Neuronal stem cell (in vitro differentiated cells): ENCODE measurements around the gene CSNK1E.
A peak's percentile ranks its signal among the peaks of the same experiment; 100 is the strongest.

Experiments used
- DNase-seq: peaks from one replicate; pipeline ENCODE4 v3.0.0-alpha.2; 2013; ENCODE audit warnings: low spot score
- H2AFZ ChIP-seq: one replicate; pipeline ENCODE4 v1.6.1; 2013; ENCODE audit warnings: mild to moderate bottlenecking, low read length, inconsistent platforms
- H2AK5ac ChIP-seq: 2 replicates; pipeline ENCODE4 v1.6.1; 2013; ENCODE audit warnings: low read depth, mild to moderate bottlenecking, inconsistent platforms, low read length, moderate library complexity, mixed read lengths
- H2BK120ac ChIP-seq: 2 replicates; pipeline ENCODE4 v1.6.1; 2013; ENCODE audit warnings: low read depth, mild to moderate bottlenecking, inconsistent platforms, low read length, moderate library complexity, mixed read lengths
- H2BK12ac ChIP-seq: one replicate; pipeline ENCODE4 v1.6.1; 2013; ENCODE audit warnings: low read length, inconsistent platforms
- H2BK15ac ChIP-seq: 2 replicates; pipeline ENCODE4 v1.6.1; 2013; ENCODE audit warnings: mild to moderate bottlenecking, low read length, inconsistent platforms, mixed read lengths
- H2BK5ac ChIP-seq: one replicate; pipeline ENCODE4 v1.6.1; 2013; ENCODE audit warnings: inconsistent platforms, mild to moderate bottlenecking, low read length, moderate library complexity
- H3K14ac ChIP-seq: one replicate; pipeline ENCODE4 v1.6.1; 2013; ENCODE audit warnings: low read length, inconsistent platforms
- H3K18ac ChIP-seq: 2 replicates; pipeline ENCODE4 v1.6.1; 2013; ENCODE audit warnings: low read length, inconsistent platforms
- H3K23ac ChIP-seq: 2 replicates; pipeline ENCODE4 v1.6.1; 2013; ENCODE audit warnings: low read depth, mild to moderate bottlenecking, mixed read lengths, low read length, inconsistent platforms; ENCODE audit not compliant: poor library complexity
- H3K27ac ChIP-seq: replicated peaks from 3 replicates; pipeline ENCODE4 v1.5.1; 2013; ENCODE audit warnings: low read length, inconsistent platforms
- H3K27me3 ChIP-seq, 3 experiments: 2 replicates each; pipeline ENCODE4 v1.6.1; 2013; ENCODE audit warnings: low read length in 3 of 3, mild to moderate bottlenecking in 2 of 3, inconsistent platforms in 1 of 3, low read depth in 1 of 3, mixed read lengths in 1 of 3, moderate library complexity in 1 of 3; ENCODE audit not compliant: control insufficient read depth in 3 of 3, insufficient read depth in 3 of 3
- H3K36me3 ChIP-seq, 2 donors: replicated peaks in 1 of 2; 2 replicates each; pipeline ENCODE4 v1.6.1; 2013; ENCODE audit warnings: low read length in 2 of 2; ENCODE audit not compliant: control insufficient read depth in 2 of 2, insufficient read depth in 2 of 2
- H3K4ac ChIP-seq: 2 replicates; pipeline ENCODE4 v1.6.1; 2013; ENCODE audit warnings: inconsistent platforms, mild to moderate bottlenecking, low read length, moderate library complexity
- H3K4me1 ChIP-seq, 2 donors: 1 replicate in 1 of 2; 2 replicates in 1 of 2; pipeline ENCODE4 v1.6.1; 2013; ENCODE audit warnings: low read length in 2 of 2, low read depth in 1 of 2; ENCODE audit not compliant: control insufficient read depth in 2 of 2, insufficient read depth in 1 of 2
- H3K4me2 ChIP-seq: one replicate; pipeline ENCODE4 v1.6.1; 2013; ENCODE audit warnings: mild to moderate bottlenecking, low read length, inconsistent platforms; ENCODE audit not compliant: insufficient read depth, poor library complexity, severe bottlenecking
- H3K4me3 ChIP-seq, 2 donors: 2 replicates each; pipeline ENCODE4 v1.5.1; 2013; ENCODE audit warnings: low read length in 2 of 2, mild to moderate bottlenecking in 2 of 2, inconsistent platforms in 1 of 2, moderate library complexity in 1 of 2
- H3K79me1 ChIP-seq: one replicate; pipeline ENCODE4 v1.6.1; 2013; ENCODE audit warnings: low read depth, mild to moderate bottlenecking, inconsistent platforms, low read length, moderate library complexity
- H3K9ac ChIP-seq: one replicate; pipeline ENCODE4 v1.6.1; 2013; ENCODE audit warnings: mild to moderate bottlenecking, low read depth, low read length, inconsistent platforms; ENCODE audit not compliant: poor library complexity
- H3K9me3 ChIP-seq, 2 donors: replicated peaks in 1 of 2; 2 replicates each; pipeline versions ENCODE3 to v1.6.1; 2013; ENCODE audit warnings: low read length in 2 of 2, mild to moderate bottlenecking in 2 of 2, inconsistent platforms in 1 of 2, low read depth in 1 of 2, mixed read lengths in 1 of 2, moderate library complexity in 1 of 2; ENCODE audit not compliant: control insufficient read depth in 2 of 2, insufficient read depth in 1 of 2
- H4K8ac ChIP-seq: one replicate; pipeline ENCODE4 v1.6.1; 2013; ENCODE audit warnings: low read depth, mild to moderate bottlenecking, inconsistent platforms, low read length, moderate library complexity
- H4K91ac ChIP-seq: one replicate; pipeline ENCODE4 v1.6.1; 2013; ENCODE audit warnings: low read length, low read depth, mild to moderate bottlenecking, inconsistent platforms; ENCODE audit not compliant: poor library complexity
- WGBS, 2 donors: extraction: QIAGEN DNeasy Blood & Tissue Kit; methylation state at CpG; one replicate each; pipeline ENCODE4 v1.1.7; 2013; ENCODE audit warnings: missing lambda C conversion rate in 2 of 2, mixed read lengths in 1 of 2; ENCODE audit not compliant: insufficient read length in 2 of 2, insufficient replicate concordance in 1 of 2; ENCODE audit errors: extremely low coverage in 2 of 2; 5-methylcytosine and 5-hydroxymethylcytosine counted together

The CSNK1E gene

GRCh38 chr22:38353142-38353629, 36.0 kb upstream of the CSNK1E start:
- no peak overlapping the region for H3K4me3 ChIP-seq
- H3K9me3 ChIP-seq = no peaks in the 10 kb centered on the region
- H3K36me3 ChIP-seq = peaks cover 3 to 19% of the 10 kb centered on the region in 2 donors
- no peak overlapping the region for H2BK120ac ChIP-seq
- peak overlapping the region; percentile 44 for H3K23ac ChIP-seq
- H2BK15ac ChIP-seq = no peak overlapping the region
- no peaks in the 10 kb centered on the region for H3K4me1 ChIP-seq
- H2AK5ac ChIP-seq = no peak overlapping the region
- no peak overlapping the region for H3K18ac ChIP-seq
- no peak overlapping the region for H3K9ac ChIP-seq
- H2AFZ ChIP-seq = no peak overlapping the region
- H3K27ac ChIP-seq = no peak overlapping the region
- no CpG with 5 or more reads among the region's 33 CpGs for WGBS, 2 donors
- no peak overlapping the region for H2BK5ac ChIP-seq
- no peak overlapping the region for H4K91ac ChIP-seq
- DNase-seq = peak; percentile 46
- H3K4ac ChIP-seq = no peak overlapping the region
- H3K4me2 ChIP-seq = no peak overlapping the region
- H2BK12ac ChIP-seq = no peak overlapping the region
- no peak overlapping the region for H3K14ac ChIP-seq
- no peak overlapping the region for H4K8ac ChIP-seq
- H3K27me3 ChIP-seq = no peaks in the 10 kb centered on the region
- H3K79me1 ChIP-seq = no peaks in the 10 kb centered on the region

- H3K4me2 ChIP-seq = no peak overlapping the region
- H4K8ac ChIP-seq = no peak overlapping the region
- H2BK12ac ChIP-seq = no peak overlapping the region
- WGBS, 2 donors = no CpG with 5 or more reads among the region's 4 CpGs
- no peak overlapping the region for H2AK5ac ChIP-seq
- H2AFZ ChIP-seq = no peak overlapping the region
- no peaks in the 10 kb centered on the region for H3K27me3 ChIP-seq
- H3K4me3 ChIP-seq = peak overlapping the region in 1 of 2 donors; percentile 31
- H3K9ac ChIP-seq = no peak overlapping the region
- H2BK120ac ChIP-seq = no peak overlapping the region
- no peak overlapping the region for H2BK15ac ChIP-seq
- H3K23ac ChIP-seq = no peak overlapping the region
- H3K79me1 ChIP-seq = no peaks in the 10 kb centered on the region
- H3K18ac ChIP-seq = no peak overlapping the region
- H3K27ac ChIP-seq = no peak overlapping the region
- H3K4me1 ChIP-seq = peaks cover 0 to under 1% of the 10 kb centered on the region in 2 donors
- no peaks in the 10 kb centered on the region for H3K9me3 ChIP-seq
- H2BK5ac ChIP-seq = no peak overlapping the region
- H3K36me3 ChIP-seq = peaks cover 3 to 15% of the 10 kb centered on the region in 2 donors
- H3K4ac ChIP-seq = no peak overlapping the region
- no peak for DNase-seq
- H4K91ac ChIP-seq = no peak overlapping the region
- no peak overlapping the region for H3K14ac ChIP-seq
Observed at GRCh38 chr22:38352436-38352835, 35.2 kb upstream of the CSNK1E start.

GRCh38 chr22:38350444-38351359, 33.5 kb upstream of the CSNK1E start:
- no peaks in the 10 kb centered on the region for H3K27me3 ChIP-seq
- no peak overlapping the region for H3K4me3 ChIP-seq
- H3K18ac ChIP-seq = peak overlapping the region; percentile 16
- no peak overlapping the region for H2BK15ac ChIP-seq
- no peak overlapping the region for H2AK5ac ChIP-seq
- H3K4me1 ChIP-seq = peaks cover 0 to 4% of the 10 kb centered on the region in 2 donors
- H2BK120ac ChIP-seq = no peak overlapping the region
- 100% methylated on average over 1 of the region's 9 CpGs; no CpG with 5 or more reads in 1 of the 2 donors for WGBS, 2 donors
- peak overlapping the region; percentile 83 for H3K23ac ChIP-seq
- no peak overlapping the region for H2BK12ac ChIP-seq
- no peaks in the 10 kb centered on the region for H3K9me3 ChIP-seq
- no peak overlapping the region for H3K9ac ChIP-seq
- no peak overlapping the region for H3K4ac ChIP-seq
- H3K36me3 ChIP-seq = peaks cover 3 to 13% of the 10 kb centered on the region in 2 donors
- H3K79me1 ChIP-seq = no peaks in the 10 kb centered on the region
- H4K8ac ChIP-seq = no peak overlapping the region
- H3K14ac ChIP-seq = no peak overlapping the region
- H2BK5ac ChIP-seq = no peak overlapping the region
- no peak overlapping the region for H3K27ac ChIP-seq
- no peak overlapping the region for H2AFZ ChIP-seq
- DNase-seq = no peak
- no peak overlapping the region for H4K91ac ChIP-seq
- no peak overlapping the region for H3K4me2 ChIP-seq

- H3K4me2 ChIP-seq = no peak overlapping the region
- no peak overlapping the region for H2BK15ac ChIP-seq
- H3K23ac ChIP-seq = peak overlapping the region; percentile 3
- H3K79me1 ChIP-seq = no peaks in the 10 kb centered on the region
- no peak overlapping the region for H2BK120ac ChIP-seq
- peaks cover 0 to 3% of the 10 kb centered on the region in 2 donors for H3K36me3 ChIP-seq
- no peaks in the 10 kb centered on the region for H3K27me3 ChIP-seq
- DNase-seq = no peak
- no peak overlapping the region for H3K9ac ChIP-seq
- no peak overlapping the region for H2BK12ac ChIP-seq
- H3K4ac ChIP-seq = no peak overlapping the region
- H3K4me1 ChIP-seq = peaks cover 0 to 4% of the 10 kb centered on the region in 2 donors
- H3K14ac ChIP-seq = no peak overlapping the region
- WGBS, 2 donors = no CpG with 5 or more reads among the region's 14 CpGs
- no peak overlapping the region for H3K27ac ChIP-seq
- no peaks in the 10 kb centered on the region for H3K9me3 ChIP-seq
- H3K4me3 ChIP-seq = no peak overlapping the region
- peak overlapping the region; percentile 36 for H3K18ac ChIP-seq
- no peak overlapping the region for H4K91ac ChIP-seq
- no peak overlapping the region for H2BK5ac ChIP-seq
- H2AK5ac ChIP-seq = peak overlapping the region; percentile 10
- no peak overlapping the region for H2AFZ ChIP-seq
- no peak overlapping the region for H4K8ac ChIP-seq
Observed at GRCh38 chr22:38348751-38349496, 31.7 kb upstream of the CSNK1E start.
